ENCODE data around the gene PRKD1. TPM values are rescaled to one million over a fixed set of nuclear protein-coding genes. Genes with fewer than 3 reads are reported as not detected.

PRKD1 gene
- total and polyA plus RNA-seq, 2 of the 13 experiments (the other 11 are each of a cell fraction or from before 2014, with no cell fraction given) = 0.22 to 1.3 TPM

DNA sequence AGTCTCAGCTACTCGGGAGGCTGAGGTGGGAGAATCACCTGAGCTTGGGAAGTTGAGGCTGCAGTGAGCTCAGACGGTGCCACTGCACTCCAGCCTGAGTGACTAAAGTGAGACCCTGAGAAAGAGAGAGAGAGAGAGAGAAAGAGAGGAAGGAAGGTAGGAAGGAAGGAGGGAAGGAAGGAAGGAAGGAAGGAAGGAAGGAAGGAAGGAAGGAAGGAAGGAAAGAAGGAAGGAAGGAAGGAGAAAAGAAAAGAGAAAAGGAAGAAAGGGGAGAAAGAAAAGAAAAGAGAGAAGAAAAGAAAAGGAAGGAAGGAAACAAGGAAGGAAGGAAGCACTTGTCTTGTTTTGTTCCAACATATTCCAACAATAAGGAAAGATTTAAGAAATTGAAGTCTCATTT lies 7.8 kb downstream of the PRKD1 start:
- H4K20me1 ChIP-seq (ENCODE audit: insufficient read depth, low read length) = no peaks in the 10 kb centered on the region
- no peak for ATAC-seq
- 2% methylated on average over 2 of the region's 2 CpGs for WGBS (ENCODE audit: low lambda C conversion rate)
- BruUV-seq (replicated peaks) = no TSS peak
- DNase-seq (ENCODE audit: low spot score) = no peak
- no peak overlapping the region for H3K4me3 ChIP-seq (replicated peaks in 1 of 3; ENCODE audit: insufficient read depth in 1 of 3, low read depth in 2 of 3, low read length in 3 of 3)
- no peak for FAIRE-seq
- H3K36me3 ChIP-seq (replicated peaks in 1 of 2; ENCODE audit: control insufficient read depth in 1 of 2, insufficient read depth in 2 of 2, low read length in 2 of 2) = no peaks in the 10 kb centered on the region
- no peak overlapping the region for H3K9ac ChIP-seq (ENCODE audit: insufficient read depth, low read depth, low read length)
- ChIA-PET CTCF (ENCODE audit: low intra/inter-chr PET ratio, low total read pairs) (no interaction called here), POLR2A (no interaction called here)
- H3K9me3 ChIP-seq (ENCODE audit: low read length) = no peaks in the 10 kb centered on the region
- no peak overlapping the region for H2AFZ ChIP-seq (ENCODE audit: low read length)
- no peaks in the 10 kb centered on the region for H3K27me3 ChIP-seq (ENCODE audit: control insufficient read depth in 1 of 2, insufficient read depth in 2 of 2, low read length in 2 of 2)
- no peak overlapping the region for H3K27ac ChIP-seq (ENCODE audit: extremely low read length, insufficient read depth, low read length)
- no peak overlapping the region for H3K4me2 ChIP-seq (ENCODE audit: low read depth, low read length)
- TF ChIP-seq SRSF1 (optimal IDR thresholded peaks at IDR 0.05; ENCODE audit: low read depth, low read length) (no peak), NBN (conservative IDR thresholded peaks at IDR 0.05) (no peak), HMG20B (CRISPR knock-in tag; conservative IDR thresholded peaks at IDR 0.05) (no peak), PTBP1 (IDR thresholded peaks at IDR 0.05; ENCODE audit: low read depth, low read length, poor library complexity, severe bottlenecking) (peak; percentile 63), NFAT5 (CRISPR knock-in tag; IDR thresholded peaks at IDR 0.05) (no peak), CCDC6 (CRISPR knock-in tag; IDR thresholded peaks at IDR 0.05) (no peak)
- TF ChIP-seq, protein P1, sequence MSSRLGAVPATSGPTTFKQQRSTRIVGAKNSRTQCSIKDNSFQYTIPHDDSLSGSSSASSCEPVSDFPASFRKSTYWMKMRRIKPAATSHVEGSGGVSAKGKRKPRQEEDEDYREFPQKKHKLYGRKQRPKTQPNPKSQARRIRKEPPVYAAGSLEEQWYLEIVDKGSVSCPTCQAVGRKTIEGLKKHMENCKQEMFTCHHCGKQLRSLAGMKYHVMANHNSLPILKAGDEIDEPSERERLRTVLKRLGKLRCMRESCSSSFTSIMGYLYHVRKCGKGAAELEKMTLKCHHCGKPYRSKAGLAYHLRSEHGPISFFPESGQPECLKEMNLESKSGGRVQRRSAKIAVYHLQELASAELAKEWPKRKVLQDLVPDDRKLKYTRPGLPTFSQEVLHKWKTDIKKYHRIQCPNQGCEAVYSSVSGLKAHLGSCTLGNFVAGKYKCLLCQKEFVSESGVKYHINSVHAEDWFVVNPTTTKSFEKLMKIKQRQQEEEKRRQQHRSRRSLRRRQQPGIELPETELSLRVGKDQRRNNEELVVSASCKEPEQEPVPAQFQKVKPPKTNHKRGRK (CRISPR knock-in tag; IDR thresholded peaks at IDR 0.05) = peak; percentile 71; the same call in 1 of the 2 replicates
- no peaks in the 10 kb centered on the region for H3K79me2 ChIP-seq (ENCODE audit: insufficient read depth, low read length)
- in situ Hi-C loops (cut with HindIII; ENCODE audit: extremely low pct_ligation_motif_present, low pct_unique_long_range_greater_than_20kb) (no loop called here), intact Hi-C loops (cut with micrococcal nuclease; ENCODE audit: unreplicated experiment) (no loop called here)
- no peaks in the 10 kb centered on the region for H3K4me1 ChIP-seq (ENCODE audit: insufficient read depth, low read length)

Measured in HepG2 (cell line).